Esophagus squamous epithelium (tissue), 5 donors: ENCODE results near the gene RTP5. TPM values are rescaled to one million over a fixed set of nuclear protein-coding genes. Genes with fewer than 3 reads are reported as not detected.
"Not testable (repeated sequence)": the region's sequence is repeated elsewhere in the genome, so short reads cannot be mapped to it uniquely, and the experiment has no call there.

Experiments
- DNase-seq: peaks from one replicate; lab custom pipeline; 2025; lab: John Stamatoyannopoulos, UW
- H3K27ac ChIP-seq, 4 donors: fragments of 200-600 bp; sonication (generic); one replicate each; pipeline ENCODE4 v1.5.1; 2016 to 2019; ENCODE audit warnings: mild to moderate bottlenecking in 1 of 4
- H3K27me3 ChIP-seq, 4 donors: fragments of 200-600 bp; sonication (generic); 1 replicate in 3 of 4; 2 replicates in 1 of 4; pipeline versions ENCODE4 v1.5.1 to v1.6.0; 2017 to 2021; ENCODE audit warnings: antibody characterized with exemption in 1 of 4
- H3K36me3 ChIP-seq, 3 donors: fragments of 200-600 bp; sonication (generic); one replicate each; pipeline ENCODE4 v1.5.1; 2016 to 2019
- H3K4me1 ChIP-seq, 3 donors: fragments of 200-600 bp; sonication (generic); one replicate each; pipeline ENCODE4 v1.5.1; 2017 to 2019
- H3K4me3 ChIP-seq, 4 donors: fragments of 200-600 bp; sonication (generic); 1 replicate in 3 of 4; 2 replicates in 1 of 4; pipeline ENCODE4 v1.5.1; 2016 to 2019; ENCODE audit warnings: mild to moderate bottlenecking in 2 of 4, moderate library complexity in 1 of 4
- H3K9me3 ChIP-seq, 3 donors: fragments of 200-600 bp; sonication (generic); one replicate each; pipeline ENCODE4 v1.5.1; 2016 to 2019
- CTCF ChIP-seq, 6 experiments: fragments of 450-650 bp in 4 of 6; fragments of 200-600 bp in 2 of 6; sonication (generic) in 2 of 6; IDR thresholded peaks; one replicate each; pipeline ENCODE4 v1.5.1; 2016 to 2019; ENCODE audit warnings: antibody characterized with exemption in 6 of 6, mild to moderate bottlenecking in 4 of 6, moderate library complexity in 4 of 6
- POLR2A ChIP-seq, 4 donors: fragments of 450-650 bp; IDR thresholded peaks; one replicate each; pipeline ENCODE4 v1.6.1; 2017; ENCODE audit warnings: antibody characterized with exemption in 4 of 4, mild to moderate bottlenecking in 4 of 4, moderate library complexity in 3 of 4
- WGBS, 2 donors: methylation state at CpG; one replicate each; pipeline ENCODE4 v1.1.5; 2018; 5-methylcytosine and 5-hydroxymethylcytosine counted together
- intact Hi-C: fragments of 100-400 bp; cut with DNase I; formaldehyde crosslinking; loops from one replicate; pipeline ENCODE4 v1.15.0; 2022
- total RNA-seq, 4 donors: library from RNA; depleted of rRNA; stranded (reverse); fragments of >200 nt; gene quantifications; one replicate each; pipeline ENCODE4 v1.1.0, GENCODE V29; 2016
- donor health status: DM: yes; HTN: yes; CAD: no.

Gene RTP5
- total RNA-seq, 4 donors from 2014 or later, result 0.12 to 0.19 TPM; not detected in 2

- no peak overlapping the region for H3K27ac ChIP-seq
- intact Hi-C loops, result no loop called here
- H3K36me3 ChIP-seq, result no peaks in the 10 kb centered on the region
- 92% methylated on average over 17 of the region's 17 CpGs for WGBS, 2 donors
- peaks cover 0 to 12% (median 0%) of the 10 kb centered on the region in 3 donors for H3K9me3 ChIP-seq
- H3K4me1 ChIP-seq, result no peaks in the 10 kb centered on the region
- H3K4me3 ChIP-seq, result no peak overlapping the region
- no peak for DNase-seq
- TF ChIP-seq CTCF (IDR thresholded peaks at IDR 0.05) (no peak), POLR2A (IDR thresholded peaks at IDR 0.05) (no peak)
- no peaks in the 10 kb centered on the region for H3K27me3 ChIP-seq
Observed at GRCh38 chr2:241912021-241912555, 42.6 kb downstream of the RTP5 start.

GRCh38 chr2:241913703-241914102, 44.2 kb downstream of the RTP5 start:
- intact Hi-C loops, result no loop called here
- H3K4me3 ChIP-seq, result no peak overlapping the region

GRCh38 chr2:241914542-241914941, 45.0 kb downstream of the RTP5 start:
- Histone ChIP-seq H3K4me1 (no peaks in the 10 kb centered on the region), H3K9me3 (peaks cover 0 to 12% (median 0%) of the 10 kb centered on the region in 3 donors), H3K4me3 (no peak overlapping the region), H3K36me3 (no peaks in the 10 kb centered on the region), H3K27ac (no peak overlapping the region), H3K27me3 (no peaks in the 10 kb centered on the region)
- TF ChIP-seq CTCF (IDR thresholded peaks at IDR 0.05), result no peak
- no peak for TF ChIP-seq POLR2A (IDR thresholded peaks at IDR 0.05)
- WGBS, 2 donors, result 88 to 100% methylated on average over 1 to 2 of the region's 13 CpGs
- DNase-seq, result no peak
- intact Hi-C loops, result no loop called here

More at GRCh38 chr2:241913703-241914102, 44.2 kb downstream of the RTP5 start:
- Histone ChIP-seq H3K36me3 (no peaks in the 10 kb centered on the region), H3K27ac (no peak overlapping the region), H3K4me1 (no peaks in the 10 kb centered on the region), H3K9me3 (peaks cover 0 to 12% (median 0%) of the 10 kb centered on the region in 3 donors), H3K27me3 (no peaks in the 10 kb centered on the region)
- WGBS, 2 donors, result 85 to 93% methylated on average over 4 of the region's 4 CpGs
- TF ChIP-seq CTCF (IDR thresholded peaks at IDR 0.05) (no peak), POLR2A (IDR thresholded peaks at IDR 0.05) (no peak)
- DNase-seq, result no peak

GRCh38 chr2:241921631-241922030, 52.1 kb downstream of the RTP5 start:
- intact Hi-C loops, DNase-seq: not testable (repeated sequence)
- WGBS, 2 donors, result 80% methylated on average over 1 of the region's 9 CpGs; no CpG with 5 or more reads in 1 of the 2 donors

GRCh38 chr2:241922411-241922810, 52.9 kb downstream of the RTP5 start:
- Histone ChIP-seq H3K27me3 (no peaks in the 10 kb centered on the region), H3K4me1 (no peaks in the 10 kb centered on the region), H3K9me3 (no peaks in the 10 kb centered on the region), H3K27ac (no peak overlapping the region), H3K36me3 (no peaks in the 10 kb centered on the region), H3K4me3 (no peak overlapping the region)
- no peak for TF ChIP-seq CTCF (IDR thresholded peaks at IDR 0.05)
- no peak for TF ChIP-seq POLR2A (IDR thresholded peaks at IDR 0.05)
- intact Hi-C loops, result no loop called here
- DNase-seq, result no peak
- 56 to 88% methylated on average over 2 to 4 of the region's 9 CpGs for WGBS, 2 donors

More at GRCh38 chr2:241921631-241922030, 52.1 kb downstream of the RTP5 start:
- not testable (repeated sequence) for H3K4me1 ChIP-seq, H3K4me3 ChIP-seq, H3K27me3 ChIP-seq, H3K27ac ChIP-seq, H3K9me3 ChIP-seq, H3K36me3 ChIP-seq

GRCh38 chr2:241922816-241923601, 53.5 kb downstream of the RTP5 start:
- H3K36me3 ChIP-seq, intact Hi-C loops, H3K4me1 ChIP-seq, H3K9me3 ChIP-seq, DNase-seq, H3K27me3 ChIP-seq, H3K27ac ChIP-seq, H3K4me3 ChIP-seq: not testable (repeated sequence)
- WGBS, 2 donors, result 75 to 83% methylated on average over 2 to 3 of the region's 13 CpGs
